HEK293 (cell line): Measurements from ENCODE around the gene RFX2.

ENCODE experiments used
- CTCF ChIA-PET: fragments of 350-600 bp; formaldehyde crosslinking; extraction: SDS; loops from one replicate; lab custom pipeline; 2021; ENCODE audit warnings: antibody characterized with exemption; lab: Yijun Ruan, JAX
- POLR2A ChIA-PET: fragments of 300-600 bp; formaldehyde crosslinking; extraction: SDS; loops from one replicate; lab custom pipeline; 2020; ENCODE audit warnings: antibody characterized with exemption, inconsistent platforms; lab: Yijun Ruan, JAX
- H3K27ac ChIP-seq: fragments of 200-500 bp; sonication (Bioruptor generic); 2 replicates; pipeline ENCODE4 v1.5.1; 2014; ENCODE audit warnings: low read depth, low read length, control low read depth, inconsistent platforms; ENCODE audit errors: extremely low read depth
- H3K36me3 ChIP-seq, 2 experiments: fragments of 200-500 bp in 1 of 2; sonication (Bioruptor generic) in 1 of 2; 1 replicate in 1 of 2; 2 replicates in 1 of 2; pipeline ENCODE4 v1.5.1; 2014 to 2017; ENCODE audit warnings: inconsistent platforms in 2 of 2, low read length in 2 of 2; ENCODE audit not compliant: control insufficient read depth in 2 of 2, insufficient read depth in 1 of 2
- H3K4me1 ChIP-seq: fragments of 200-500 bp; sonication (Bioruptor generic); 2 replicates; pipeline ENCODE4 v1.5.1; 2014; ENCODE audit warnings: mild to moderate bottlenecking, low read length, inconsistent platforms; ENCODE audit not compliant: control insufficient read depth, insufficient read depth
- H3K4me3 ChIP-seq: 2 replicates; pipeline ENCODE4 v1.5.1; 2011; ENCODE audit warnings: low read depth, mild to moderate bottlenecking, control low read depth, low read length, moderate library complexity
- H3K9me3 ChIP-seq: fragments of 200-500 bp; sonication (Bioruptor generic); 2 replicates; pipeline ENCODE4 v1.5.1; 2014; ENCODE audit warnings: low read depth, low read length, inconsistent platforms; ENCODE audit not compliant: control insufficient read depth, insufficient read depth
- BCL11A ChIP-seq: fragments of 450-650 bp; formaldehyde crosslinking; IDR thresholded peaks from 2 replicates; pipeline ENCODE4 v1.5.1; 2016; ENCODE audit warnings: low read depth, missing biosample characterization, missing genetic modification characterization
- GLI2 ChIP-seq: fragments of 450-650 bp; formaldehyde crosslinking; IDR thresholded peaks from 2 replicates; pipeline ENCODE4; 2017; ENCODE audit warnings: missing biosample characterization, missing genetic modification characterization, low read depth, borderline replicate concordance
- HOXC10 ChIP-seq: sonication (generic); formaldehyde crosslinking; IDR thresholded peaks from 2 replicates; pipeline ENCODE4 v1.8.1; 2023; ENCODE audit warnings: mild to moderate bottlenecking, missing genetic modification reagents
- KLF8 ChIP-seq: fragments of 450-650 bp; formaldehyde crosslinking; IDR thresholded peaks from 2 replicates; pipeline ENCODE4 v1.5.1; 2016; ENCODE audit warnings: missing biosample characterization, missing genetic modification characterization
- PRDM6 ChIP-seq: fragments of 450-650 bp; formaldehyde crosslinking; IDR thresholded peaks from 2 replicates; pipeline ENCODE4 v1.5.1; 2017; ENCODE audit warnings: missing biosample characterization, missing genetic modification characterization
- TSHZ1 ChIP-seq: fragments of 450-650 bp; formaldehyde crosslinking; IDR thresholded peaks from 2 replicates; pipeline ENCODE4 v1.5.1; 2016; ENCODE audit warnings: missing biosample characterization, missing genetic modification characterization, borderline replicate concordance
- ZBTB17 ChIP-seq: fragments of 450-650 bp; formaldehyde crosslinking; IDR thresholded peaks from 2 replicates; pipeline ENCODE4 v1.5.1; 2016; ENCODE audit warnings: missing biosample characterization, missing genetic modification characterization
- ZBTB21 ChIP-seq: fragments of 450-650 bp; formaldehyde crosslinking; IDR thresholded peaks from 2 replicates; pipeline ENCODE4 v1.5.1; 2017; ENCODE audit warnings: missing biosample characterization, missing genetic modification characterization
- ZNF114 ChIP-seq: fragments of 450-650 bp; formaldehyde crosslinking; IDR thresholded peaks from 2 replicates; pipeline ENCODE4 v1.5.0; 2017; ENCODE audit warnings: missing biosample characterization, missing genetic modification characterization
- ZNF221 ChIP-seq: fragments of 450-650 bp; formaldehyde crosslinking; IDR thresholded peaks from 2 replicates; pipeline ENCODE4 v1.5.1; 2017; ENCODE audit warnings: missing biosample characterization, missing genetic modification characterization, borderline replicate concordance
- ZNF274 ChIP-seq, 2 experiments: fragments of 200-500 bp in 1 of 2; fragments of 450-650 bp in 1 of 2; sonication (Bioruptor generic) in 1 of 2; formaldehyde crosslinking in 1 of 2; IDR thresholded peaks; 2 replicates each; pipeline versions ENCODE4 v1.5.1 to v1.6.1; 2014 to 2016; ENCODE audit warnings: borderline replicate concordance in 1 of 2, inconsistent platforms in 1 of 2, low read length in 1 of 2, missing biosample characterization in 1 of 2, missing genetic modification characterization in 1 of 2
- ZNF354C ChIP-seq: fragments of 450-650 bp; formaldehyde crosslinking; IDR thresholded peaks from 2 replicates; pipeline ENCODE4 v1.5.1; 2016; ENCODE audit warnings: missing biosample characterization, missing genetic modification characterization, low read depth, borderline replicate concordance
- ZNF362 ChIP-seq: fragments of 450-650 bp; formaldehyde crosslinking; IDR thresholded peaks from 2 replicates; pipeline ENCODE4 v1.5.1; 2016; ENCODE audit warnings: missing biosample characterization, missing genetic modification characterization
- ZNF398 ChIP-seq: fragments of 450-650 bp; formaldehyde crosslinking; IDR thresholded peaks from 2 replicates; pipeline ENCODE4 v1.5.1; 2017; ENCODE audit warnings: missing biosample characterization, missing genetic modification characterization
- ZNF404 ChIP-seq: fragments of 450-650 bp; formaldehyde crosslinking; IDR thresholded peaks from 2 replicates; pipeline ENCODE4 v1.5.1; 2017; ENCODE audit warnings: missing biosample characterization, missing genetic modification characterization
- ZNF433 ChIP-seq: fragments of 450-650 bp; formaldehyde crosslinking; IDR thresholded peaks from 2 replicates; pipeline ENCODE4 v1.5.1; 2016; ENCODE audit warnings: missing biosample characterization, missing genetic modification characterization, low read depth
- ZNF561 ChIP-seq: fragments of 450-650 bp; IDR thresholded peaks from 2 replicates; pipeline ENCODE4 v1.5.1; 2018; ENCODE audit warnings: missing biosample characterization, missing genetic modification characterization, borderline replicate concordance
- ZNF571 ChIP-seq: fragments of 450-650 bp; formaldehyde crosslinking; IDR thresholded peaks from 2 replicates; pipeline ENCODE4 v1.5.0; 2017; ENCODE audit warnings: missing biosample characterization, missing genetic modification characterization
- ZNF624 ChIP-seq: fragments of 450-650 bp; formaldehyde crosslinking; IDR thresholded peaks from 2 replicates; pipeline ENCODE4 v1.5.1; 2017; ENCODE audit warnings: missing biosample characterization, missing genetic modification characterization
- ZNF747 ChIP-seq: fragments of 450-650 bp; formaldehyde crosslinking; IDR thresholded peaks from 2 replicates; pipeline ENCODE4 v1.5.1; 2016; ENCODE audit warnings: missing biosample characterization, missing genetic modification characterization
- ZNF785 ChIP-seq: fragments of 450-650 bp; formaldehyde crosslinking; IDR thresholded peaks from 2 replicates; pipeline ENCODE4 v1.5.1; 2016; ENCODE audit warnings: missing biosample characterization, missing genetic modification characterization
- ZNF791 ChIP-seq: fragments of 450-650 bp; formaldehyde crosslinking; IDR thresholded peaks from 2 replicates; pipeline ENCODE4 v1.5.1; 2016; ENCODE audit warnings: missing biosample characterization, missing genetic modification characterization
- ZNF830 ChIP-seq: fragments of 450-650 bp; IDR thresholded peaks from 2 replicates; pipeline ENCODE4 v1.5.0; 2018; ENCODE audit warnings: missing biosample characterization, missing genetic modification characterization, low read depth, mild to moderate bottlenecking, moderate library complexity

Gene RFX2

GRCh38 chr19:6138511-6138910 lies 28.2 kb upstream of the RFX2 start (continued):
- no peak for TF ChIP-seq ZNF274 (IDR thresholded peaks at IDR 0.05; ENCODE audit: low read length)
- TF ChIP-seq ZNF274 (tag by site-specific recombination; IDR thresholded peaks at IDR 0.05; ENCODE audit: borderline replicate concordance): 0 out of 2 replicates have a peak, but pooled peaks have one; percentile 41
- no peak for TF ChIP-seq ZBTB17 (tag by site-specific recombination)
- no peak for TF ChIP-seq TSHZ1 (tag by site-specific recombination)

- H3K27ac ChIP-seq: no peak overlapping the region
- no peak overlapping the region for H3K4me3 ChIP-seq
- CTCF ChIA-PET: interaction anchor here (0.6 kb wide), 1 partner anchor 12 kb away, joined by 5 read pairs; no protein-coding TSS in a partner anchor
- H3K4me1 ChIP-seq: no peaks in the 10 kb centered on the region
- no peaks in the 10 kb centered on the region for H3K9me3 ChIP-seq
- TF ChIP-seq ZNF404 (tag by site-specific recombination) (no peak), PRDM6 (tag by site-specific recombination) (no peak), ZNF114 (tag by site-specific recombination) (no peak), BCL11A (tag by site-specific recombination) (no peak), ZNF830 (tag by site-specific recombination) (no peak)
- TF ChIP-seq, all 188 proteins: peak for 0
- POLR2A ChIA-PET: no interaction called here
- no peaks in the 10 kb centered on the region for H3K36me3 ChIP-seq
Measured at GRCh38 chr19:6138066-6138465, 27.8 kb upstream of the RFX2 start.

GRCh38 chr19:6133231-6133630 lies 22.9 kb upstream of the RFX2 start:
- H3K36me3 ChIP-seq: no peaks in the 10 kb centered on the region
- TF ChIP-seq ZNF221 (tag by site-specific recombination) (no peak), ZNF398 (no peak), ZNF747 (tag by site-specific recombination) (no peak), ZNF433 (tag by site-specific recombination) (no peak), ZNF571 (tag by site-specific recombination) (no peak), ZNF785 (tag by site-specific recombination) (no peak), ZBTB21 (tag by site-specific recombination) (no peak), KLF8 (tag by site-specific recombination) (no peak), ZNF362 (tag by site-specific recombination) (no peak), ZNF354C (tag by site-specific recombination) (no peak), ZNF561 (no peak), HOXC10 (no peak), ZNF624 (tag by site-specific recombination) (no peak), GLI2 (tag by site-specific recombination) (no peak), ZNF791 (no peak)

More at GRCh38 chr19:6133231-6133630, 22.9 kb upstream of the RFX2 start:
- CTCF ChIA-PET: no interaction called here
- H3K4me1 ChIP-seq: no peaks in the 10 kb centered on the region
- POLR2A ChIA-PET: no interaction called here
- H3K27ac ChIP-seq: no peak overlapping the region
- no peak overlapping the region for H3K4me3 ChIP-seq
- no peaks in the 10 kb centered on the region for H3K9me3 ChIP-seq
